ENCODE data around the gene ENTPD2. TPM values are rescaled to one million over a fixed set of nuclear protein-coding genes. Genes with fewer than 3 reads are reported as not detected.

The ENTPD2 gene
- total and polyA plus RNA-seq, 9 of the 15 experiments (the other 6 are each of a cell fraction or from before 2014, with no cell fraction given), result 0.04 to 0.60 (median 0.14) TPM; not detected in 4

- H3K27ac ChIP-seq (ENCODE audit: extremely low read depth, low read depth, low read length), result no peak overlapping the region
- H4K20me1 ChIP-seq (replicated peaks; ENCODE audit: control insufficient read depth, insufficient read depth, low read length), result no peaks in the 10 kb centered on the region; the same call in none of the 2 replicates
- FAIRE-seq, result no peak
Measured at GRCh38 chr9:137055385-137056364, 1.8 kb upstream of the ENTPD2 start.

DNA sequence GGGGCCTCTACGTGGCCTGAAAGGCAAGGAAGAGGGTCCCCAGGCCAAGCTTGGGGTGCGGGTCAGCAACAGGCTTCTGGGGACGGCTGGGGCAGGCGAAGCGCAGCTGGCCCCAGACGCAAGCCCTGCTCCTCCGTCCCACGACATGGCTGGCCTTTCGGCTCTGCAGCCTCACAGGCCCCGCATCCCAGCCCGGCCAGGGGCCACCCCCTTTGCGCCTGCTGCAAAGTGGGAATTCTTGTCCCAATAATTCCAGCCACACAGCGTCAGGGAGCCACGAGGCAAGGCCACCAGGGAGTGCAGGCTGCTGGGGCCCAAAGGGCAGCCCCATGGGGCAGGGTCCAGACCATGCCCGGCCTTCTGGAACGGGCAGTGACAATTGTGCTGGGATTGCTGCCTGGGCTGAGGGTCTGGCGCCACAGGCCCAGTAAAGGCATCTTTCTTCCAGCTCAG is 1.1 kb upstream of the ENTPD2 start:
- no TSS peak for BruUV-seq (replicated peaks)
- no peak for FAIRE-seq
- Histone ChIP-seq H3K4me3 (no peak overlapping the region), H3K9me3 (replicated peaks; ENCODE audit: control insufficient read depth, insufficient read depth, low read depth, low read length) (no peaks in the 10 kb centered on the region), H3K79me2 (ENCODE audit: control insufficient read depth, insufficient read depth, low read length) (no peaks in the 10 kb centered on the region), H3K4me2 (ENCODE audit: insufficient read depth, low read length) (no peak overlapping the region), H3K9ac (ENCODE audit: insufficient read depth in 1 of 2, low read depth in 2 of 2, low read length in 2 of 2) (peak overlapping the region in 1 of 2 experiments; percentile 14; a peak in 1 of 4 replicates), H3K36me3 (ENCODE audit: control insufficient read depth, insufficient read depth, low read length) (no peaks in the 10 kb centered on the region), H3K9me1 (ENCODE audit: control insufficient read depth, insufficient read depth, low read length) (no peaks in the 10 kb centered on the region), H3K4me1 (replicated peaks in 1 of 2; ENCODE audit: control insufficient read depth in 2 of 2, insufficient read depth in 2 of 2, low read length in 2 of 2) (peaks cover 0 to 58% of the 10 kb centered on the region in 2 experiments; a peak in 2 of 5 replicates), H2AFZ (ENCODE audit: low read depth, low read length) (no peak overlapping the region), H3K27ac (ENCODE audit: extremely low read depth, low read depth, low read length) (no peak overlapping the region), H3K27me3 (ENCODE audit: control insufficient read depth in 2 of 2, insufficient read depth in 2 of 2, low read length in 2 of 2) (no peaks in the 10 kb centered on the region), H4K20me1 (replicated peaks; ENCODE audit: control insufficient read depth, insufficient read depth, low read length) (peaks cover 2% of the 10 kb centered on the region)
- in situ Hi-C loops (cut with MboI) (no loop called here), intact Hi-C loops (cut with micrococcal nuclease) (loop anchor here (5.0 kb wide), 1 partner anchor 62 kb away; no protein-coding TSS in a partner anchor)
- WGBS (ENCODE audit: insufficient coverage, low coverage, missing lambda C conversion rate), result 73% methylated on average over 14 of the region's 17 CpGs
- CTCF ChIA-PET (ENCODE audit: low intra/inter-chr PET ratio), result no interaction called here
- POLR2A ChIA-PET, result interaction anchor here (1.0 to 1.4 kb wide), 2 partner anchors 9 to 157 kb away, joined by 4 to 5 read pairs; no protein-coding TSS in a partner anchor
- no peak for DNase-seq (ENCODE audit: extremely low read depth in 1 of 4, low spot score in 3 of 4)
- no peak for ATAC-seq
- no peak for TF ChIP-seq POLR2A (conservative IDR thresholded peaks at IDR 0.05)
- 0 out of 2 replicates have a peak, but pooled peaks have one; percentile 14 for TF ChIP-seq ZFX (CRISPR knock-in tag; IDR thresholded peaks at IDR 0.05)

More at GRCh38 chr9:137055385-137056364, 1.8 kb upstream of the ENTPD2 start:
- no peak for ATAC-seq
- H3K4me3 ChIP-seq, result no peak overlapping the region
- H3K79me2 ChIP-seq (ENCODE audit: control insufficient read depth, insufficient read depth, low read length), result no peaks in the 10 kb centered on the region
- H3K9me3 ChIP-seq (replicated peaks; ENCODE audit: control insufficient read depth, insufficient read depth, low read depth, low read length), result no peaks in the 10 kb centered on the region
- H3K9me1 ChIP-seq (ENCODE audit: control insufficient read depth, insufficient read depth, low read length), result no peaks in the 10 kb centered on the region
- peak overlapping the region in 1 of 2 experiments; percentile 14; a peak in 2 of 4 replicates for H3K9ac ChIP-seq (ENCODE audit: insufficient read depth in 1 of 2, low read depth in 2 of 2, low read length in 2 of 2)
- intact Hi-C loops (cut with micrococcal nuclease) (no loop called here), in situ Hi-C loops (cut with MboI) (no loop called here)
- H3K4me1 ChIP-seq (replicated peaks in 1 of 2; ENCODE audit: control insufficient read depth in 2 of 2, insufficient read depth in 2 of 2, low read length in 2 of 2), result peaks cover 0 to 50% of the 10 kb centered on the region in 2 experiments; a peak in 2 of 5 replicates
- ChIA-PET POLR2A (interaction anchor here (0.6 to 1.4 kb wide), 4 partner anchors 8 to 156 kb away, joined by 4 to 5 read pairs (median 4); partner anchors contain the start of gene C8G), CTCF (ENCODE audit: low intra/inter-chr PET ratio) (no interaction called here)
- 46% methylated on average over 26 of the region's 28 CpGs for WGBS (ENCODE audit: insufficient coverage, low coverage, missing lambda C conversion rate)
- no peak overlapping the region for H2AFZ ChIP-seq (ENCODE audit: low read depth, low read length)
- peak; percentile 42; the same call in 1 of the 2 replicates for TF ChIP-seq EGR1 (conservative IDR thresholded peaks at IDR 0.05)
- TF ChIP-seq SP2 (IDR thresholded peaks at IDR 0.05; ENCODE audit: extremely low read depth, low read depth, low read length, poor library complexity, severe bottlenecking), result no peak
- no peak overlapping the region for H3K4me2 ChIP-seq (ENCODE audit: insufficient read depth, low read length)
- DNase-seq (ENCODE audit: extremely low read depth in 1 of 4, low spot score in 3 of 4), result no peak
- no TSS peak for BruUV-seq (replicated peaks)
- no peaks in the 10 kb centered on the region for H3K27me3 ChIP-seq (ENCODE audit: control insufficient read depth in 2 of 2, insufficient read depth in 2 of 2, low read length in 2 of 2)
- H3K36me3 ChIP-seq (ENCODE audit: control insufficient read depth, insufficient read depth, low read length), result no peaks in the 10 kb centered on the region

Measured in K562 (cell line).